Skeletal muscle satellite cell (primary cell): ENCODE results near the gene PTPRD.

ENCODE experiments used
- H3K27me3 ChIP-seq: 2 replicates; pipeline ENCODE4 v1.7.0; 2013; ENCODE audit warnings: low read length; ENCODE audit not compliant: control insufficient read depth, insufficient read depth
- H3K36me3 ChIP-seq: 2 replicates; pipeline ENCODE4 v1.7.0; 2013; ENCODE audit warnings: mild to moderate bottlenecking, control low read depth, low read length; ENCODE audit not compliant: insufficient read depth
- H3K4me1 ChIP-seq: 2 replicates; pipeline ENCODE4 v1.7.0; 2013; ENCODE audit warnings: low read length; ENCODE audit not compliant: control insufficient read depth, insufficient read depth
- H3K4me2 ChIP-seq: 2 replicates; pipeline ENCODE4 v1.7.0; 2013; ENCODE audit warnings: mild to moderate bottlenecking, low read length
- H3K4me3 ChIP-seq: 2 replicates; pipeline ENCODE4 v1.7.0; 2013; ENCODE audit warnings: low read length
- H3K9ac ChIP-seq: 2 replicates; pipeline ENCODE4 v1.7.0; 2013; ENCODE audit warnings: mild to moderate bottlenecking, low read depth, low read length, moderate library complexity
- H3K9me3 ChIP-seq: replicated peaks from 2 replicates; pipeline ENCODE4 v1.7.0; 2013; ENCODE audit warnings: mild to moderate bottlenecking, control low read depth, low read length

Gene PTPRD

GRCh38 chr9:8916771-8917170 lies 1696.0 kb downstream of the PTPRD start:
- Histone ChIP-seq H3K4me1 (no peaks in the 10 kb centered on the region), H3K4me3 (no peak overlapping the region), H3K36me3 (no peaks in the 10 kb centered on the region), H3K4me2 (no peak overlapping the region), H3K9ac (no peak overlapping the region), H3K27me3 (no peaks in the 10 kb centered on the region), H3K9me3 (no peaks in the 10 kb centered on the region)

DNA sequence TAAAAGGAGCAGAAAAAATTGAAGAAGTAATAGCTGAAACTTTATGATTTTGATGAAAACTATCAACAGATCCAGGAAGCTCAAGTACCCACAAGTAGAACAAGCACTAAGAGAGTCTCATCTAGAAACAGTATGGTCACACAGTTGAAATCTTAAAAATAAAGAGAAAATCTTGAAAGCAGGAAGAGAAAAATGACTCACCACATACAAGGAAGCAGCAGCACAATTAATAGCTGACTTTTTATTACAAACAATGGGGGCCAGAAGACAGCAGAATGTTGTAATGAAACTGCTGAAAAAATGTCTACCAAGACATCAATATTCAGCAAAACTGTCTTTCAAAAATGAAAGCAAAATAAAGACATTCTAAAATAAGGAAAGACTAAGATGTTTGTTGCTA lies 1704.9 kb downstream of the PTPRD start:
- Histone ChIP-seq H3K36me3 (no peaks in the 10 kb centered on the region), H3K9me3 (no peaks in the 10 kb centered on the region), H3K4me2 (no peak overlapping the region), H3K27me3 (no peaks in the 10 kb centered on the region), H3K4me1 (no peaks in the 10 kb centered on the region), H3K9ac (no peak overlapping the region), H3K4me3 (no peak overlapping the region)

GRCh38 chr9:8905731-8906130 lies 1707.1 kb downstream of the PTPRD start:
- H3K4me2 ChIP-seq, result no peak overlapping the region
- no peaks in the 10 kb centered on the region for H3K27me3 ChIP-seq
- H3K36me3 ChIP-seq, result no peaks in the 10 kb centered on the region

DNA sequence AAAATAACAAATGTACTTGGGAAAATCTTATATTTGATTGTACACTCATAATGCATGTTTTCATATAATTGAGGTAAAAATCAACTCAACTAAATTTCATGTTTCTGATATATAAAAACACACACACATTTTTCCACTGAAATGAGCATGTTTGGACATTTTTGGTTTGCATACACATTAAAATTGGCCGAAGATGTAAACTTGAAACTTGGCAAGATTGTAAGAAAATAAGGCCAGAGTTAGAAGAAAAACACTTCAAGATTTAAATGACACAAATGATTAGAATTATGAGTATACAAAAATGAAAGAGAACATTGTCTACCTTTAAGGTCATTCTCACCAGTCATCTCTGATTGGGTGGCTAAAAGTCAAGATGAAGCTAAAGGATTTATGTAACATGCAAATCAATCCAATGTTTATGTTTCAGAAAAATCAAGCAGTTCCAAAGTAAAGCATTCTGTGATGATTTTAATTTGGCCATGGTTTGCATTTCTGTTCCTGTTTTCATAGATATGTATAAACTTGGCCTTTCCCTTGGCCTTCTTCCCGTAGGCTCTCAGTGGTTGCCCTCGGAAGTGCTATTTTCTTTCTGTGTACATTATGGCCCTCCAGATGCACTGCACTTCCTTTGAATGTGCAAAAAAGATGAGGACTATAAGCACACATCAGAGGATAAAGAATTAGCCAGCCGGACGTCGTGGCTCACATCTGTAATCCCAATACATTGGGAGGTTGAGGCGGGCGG lies 1707.9 kb downstream of the PTPRD start:
- Histone ChIP-seq H3K36me3 (no peaks in the 10 kb centered on the region), H3K27me3 (no peaks in the 10 kb centered on the region), H3K4me2 (no peak overlapping the region), H3K4me1 (no peaks in the 10 kb centered on the region), H3K4me3 (no peak overlapping the region), H3K9me3 (no peaks in the 10 kb centered on the region), H3K9ac (no peak overlapping the region)

More at GRCh38 chr9:8905731-8906130, 1707.1 kb downstream of the PTPRD start:
- Histone ChIP-seq H3K9me3 (no peaks in the 10 kb centered on the region), H3K9ac (no peak overlapping the region), H3K4me1 (no peaks in the 10 kb centered on the region), H3K4me3 (no peak overlapping the region)

DNA sequence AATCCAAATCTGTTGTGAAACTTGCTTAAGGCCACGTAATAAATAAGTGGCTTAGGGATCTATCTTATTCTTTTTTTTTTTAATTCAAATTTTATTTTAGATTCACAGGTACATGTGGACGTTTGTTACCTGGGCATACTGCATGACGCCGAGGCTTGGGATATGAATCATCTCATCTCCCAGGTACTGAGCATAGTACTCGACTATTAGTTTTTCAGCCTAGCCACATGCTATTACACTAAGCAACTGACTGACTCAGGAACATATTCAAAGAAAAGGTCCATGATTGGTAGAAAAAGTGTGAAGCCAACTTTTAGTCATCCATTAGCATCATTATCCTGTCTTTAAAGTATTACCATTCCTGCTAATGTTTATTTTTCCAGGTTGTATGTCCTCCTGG lies 1709.7 kb downstream of the PTPRD start:
- no peak overlapping the region for H3K4me3 ChIP-seq

DNA sequence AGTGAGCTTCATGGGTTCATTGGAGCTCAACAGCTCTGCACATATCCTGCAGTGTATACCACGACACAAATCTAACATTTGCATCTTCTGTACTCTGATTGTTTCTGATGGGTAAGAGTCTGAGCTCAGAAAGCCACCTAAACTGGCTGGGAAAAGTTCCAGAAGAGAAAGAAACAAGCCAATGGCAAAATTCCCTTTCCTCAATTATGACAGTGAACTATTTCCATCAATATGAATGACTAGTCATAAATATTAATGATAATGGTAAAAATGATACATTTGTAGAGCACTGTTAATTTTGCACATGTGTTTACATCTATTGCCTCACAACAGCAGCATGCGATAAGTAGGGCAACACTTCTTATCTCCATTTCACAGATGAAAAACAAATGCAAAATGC lies 1711.7 kb downstream of the PTPRD start:
- no peaks in the 10 kb centered on the region for H3K4me1 ChIP-seq
- H3K27me3 ChIP-seq, result no peaks in the 10 kb centered on the region
- no peak overlapping the region for H3K4me3 ChIP-seq
- no peak overlapping the region for H3K9ac ChIP-seq
- no peaks in the 10 kb centered on the region for H3K36me3 ChIP-seq
- no peak overlapping the region for H3K4me2 ChIP-seq
- no peaks in the 10 kb centered on the region for H3K9me3 ChIP-seq

More for the DNA sequence above, 1709.7 kb downstream of the PTPRD start:
- no peak overlapping the region for H3K4me2 ChIP-seq
- no peaks in the 10 kb centered on the region for H3K27me3 ChIP-seq
- no peak overlapping the region for H3K9ac ChIP-seq
- no peaks in the 10 kb centered on the region for H3K4me1 ChIP-seq
- no peaks in the 10 kb centered on the region for H3K36me3 ChIP-seq
- no peaks in the 10 kb centered on the region for H3K9me3 ChIP-seq

- no peak overlapping the region for H3K9ac ChIP-seq
- H3K4me3 ChIP-seq, result no peak overlapping the region
- H3K9me3 ChIP-seq, result no peaks in the 10 kb centered on the region
- H3K4me2 ChIP-seq, result no peak overlapping the region
- H3K27me3 ChIP-seq, result peaks cover 7% of the 10 kb centered on the region
- no peaks in the 10 kb centered on the region for H3K4me1 ChIP-seq
- no peaks in the 10 kb centered on the region for H3K36me3 ChIP-seq
Observed at GRCh38 chr9:8899511-8899910, 1713.3 kb downstream of the PTPRD start.

GRCh38 chr9:8895861-8896224 lies 1717.0 kb downstream of the PTPRD start:
- Histone ChIP-seq H3K27me3 (peaks cover 10% of the 10 kb centered on the region), H3K36me3 (no peaks in the 10 kb centered on the region), H3K9ac (no peak overlapping the region), H3K9me3 (no peaks in the 10 kb centered on the region), H3K4me2 (no peak overlapping the region), H3K4me3 (no peak overlapping the region), H3K4me1 (no peaks in the 10 kb centered on the region)

DNA sequence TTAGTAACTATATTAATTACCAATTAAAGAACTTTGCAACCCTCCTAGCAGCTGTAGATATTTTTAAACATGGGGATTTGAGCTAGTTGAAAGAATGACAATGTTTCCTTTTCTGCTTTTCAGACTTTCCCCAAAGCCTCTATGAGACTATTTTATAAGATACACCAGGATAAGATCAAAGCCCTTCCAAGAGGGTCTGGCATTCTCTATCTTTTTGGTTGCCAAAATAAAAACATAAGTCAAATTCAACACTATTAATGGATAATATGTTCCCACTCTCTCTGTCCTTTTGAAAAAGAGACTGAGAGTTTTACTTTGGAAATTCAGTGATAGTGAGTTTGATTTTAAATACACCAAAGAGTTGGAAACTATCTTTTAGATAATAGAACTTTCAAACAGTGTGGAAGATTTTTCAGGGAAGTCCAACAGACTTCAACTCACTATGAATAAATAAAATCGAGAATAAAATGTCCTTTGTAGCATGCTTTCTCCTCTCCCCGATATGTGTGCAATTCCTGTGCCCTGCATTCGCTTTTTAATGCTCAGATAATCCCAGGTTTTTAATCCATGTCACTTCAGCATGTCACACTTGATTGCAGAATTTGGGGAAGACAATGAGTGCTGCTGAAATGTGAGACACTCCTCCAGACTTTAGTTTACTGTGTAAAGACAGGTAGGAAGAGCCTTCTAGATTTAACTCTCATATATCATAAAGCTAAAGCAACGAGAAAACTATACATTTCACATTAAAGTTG lies 1717.5 kb downstream of the PTPRD start:
- Histone ChIP-seq H3K4me1 (no peaks in the 10 kb centered on the region), H3K27me3 (peaks cover 10% of the 10 kb centered on the region), H3K4me3 (no peak overlapping the region), H3K9me3 (no peaks in the 10 kb centered on the region), H3K9ac (no peak overlapping the region), H3K36me3 (no peaks in the 10 kb centered on the region), H3K4me2 (no peak overlapping the region)

GRCh38 chr9:8890695-8891094 lies 1722.1 kb downstream of the PTPRD start:
- Histone ChIP-seq H3K9ac (no peak overlapping the region), H3K27me3 (peaks cover 10% of the 10 kb centered on the region), H3K4me1 (no peaks in the 10 kb centered on the region), H3K9me3 (no peaks in the 10 kb centered on the region), H3K4me3 (no peak overlapping the region), H3K36me3 (no peaks in the 10 kb centered on the region), H3K4me2 (no peak overlapping the region)

DNA sequence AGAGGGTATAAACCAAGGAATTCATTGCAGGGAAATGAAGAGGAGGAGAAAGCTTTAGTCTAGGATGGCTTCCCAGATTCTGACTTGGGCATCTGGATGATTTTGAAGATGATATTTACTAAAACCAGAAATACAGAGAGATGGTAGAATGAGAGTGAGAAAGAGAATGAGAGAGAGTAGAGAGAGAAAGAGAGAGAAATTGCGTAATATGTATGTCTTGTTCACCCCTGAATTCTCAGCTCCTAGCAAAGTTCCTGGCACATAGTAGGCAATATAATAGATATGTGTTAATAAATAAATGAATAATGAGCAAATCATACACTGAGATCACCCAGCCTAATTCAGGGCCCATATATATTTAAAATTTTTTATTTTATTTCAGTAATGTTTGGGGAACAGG lies 1723.7 kb downstream of the PTPRD start:
- no peaks in the 10 kb centered on the region for H3K4me1 ChIP-seq
- H3K4me3 ChIP-seq, result no peak overlapping the region
- no peaks in the 10 kb centered on the region for H3K36me3 ChIP-seq

DNA sequence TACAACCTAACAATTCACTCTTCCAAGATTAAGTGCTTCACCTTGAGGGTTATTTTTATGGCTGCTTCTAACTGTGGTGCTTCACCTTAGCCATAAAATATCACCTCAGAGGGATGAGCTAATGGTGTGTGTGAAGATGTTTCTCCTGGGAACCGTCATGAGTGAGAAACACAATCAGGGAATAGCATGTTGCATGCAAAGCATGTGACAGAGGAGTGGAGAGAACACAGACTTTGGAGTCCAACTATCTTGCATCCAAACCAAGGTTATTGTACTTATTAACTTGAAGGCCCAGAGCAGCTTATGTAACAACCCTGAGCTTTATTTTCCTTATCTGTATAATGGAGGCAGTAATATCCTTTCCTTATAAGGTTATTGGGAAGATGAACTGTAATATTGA lies 1724.2 kb downstream of the PTPRD start:
- Histone ChIP-seq H3K36me3 (no peaks in the 10 kb centered on the region), H3K4me2 (no peak overlapping the region), H3K9me3 (no peaks in the 10 kb centered on the region), H3K4me3 (no peak overlapping the region), H3K27me3 (peaks cover 3% of the 10 kb centered on the region), H3K9ac (no peak overlapping the region), H3K4me1 (no peaks in the 10 kb centered on the region)

More for the DNA sequence above, 1723.7 kb downstream of the PTPRD start:
- Histone ChIP-seq H3K9ac (no peak overlapping the region), H3K4me2 (no peak overlapping the region), H3K27me3 (peaks cover 3% of the 10 kb centered on the region), H3K9me3 (no peaks in the 10 kb centered on the region)
